ENCODE data around the gene NANOS3. TPM values are rescaled to one million over a fixed set of nuclear protein-coding genes. Genes with fewer than 3 reads are reported as not detected.

NANOS3 gene
- total RNA-seq, 1 donor from 2014 or later: not detected

DNA sequence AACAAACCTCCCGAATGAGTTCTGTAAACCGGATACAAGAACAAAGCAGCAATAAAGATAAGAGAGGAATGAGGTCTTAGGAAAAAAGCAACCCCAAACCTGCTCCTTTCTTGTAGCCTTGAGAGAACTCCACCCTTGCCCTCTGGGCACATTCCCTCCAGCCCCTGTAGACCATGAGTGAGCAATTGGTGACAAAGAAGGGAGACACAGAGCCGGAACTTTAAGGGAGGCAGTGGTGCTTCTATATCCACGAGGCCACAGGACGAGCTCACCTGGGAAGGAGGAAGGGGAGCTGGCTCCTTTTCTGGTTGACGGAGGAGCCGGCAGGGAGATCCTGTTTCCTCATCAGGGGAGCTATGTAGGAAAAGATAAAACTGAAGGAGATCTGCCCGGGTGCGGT is 15.9 kb downstream of the NANOS3 start:
- no peak overlapping the region for H3K4me3 ChIP-seq (ENCODE audit: low read depth, low read length)
- TF ChIP-seq, protein P1, sequence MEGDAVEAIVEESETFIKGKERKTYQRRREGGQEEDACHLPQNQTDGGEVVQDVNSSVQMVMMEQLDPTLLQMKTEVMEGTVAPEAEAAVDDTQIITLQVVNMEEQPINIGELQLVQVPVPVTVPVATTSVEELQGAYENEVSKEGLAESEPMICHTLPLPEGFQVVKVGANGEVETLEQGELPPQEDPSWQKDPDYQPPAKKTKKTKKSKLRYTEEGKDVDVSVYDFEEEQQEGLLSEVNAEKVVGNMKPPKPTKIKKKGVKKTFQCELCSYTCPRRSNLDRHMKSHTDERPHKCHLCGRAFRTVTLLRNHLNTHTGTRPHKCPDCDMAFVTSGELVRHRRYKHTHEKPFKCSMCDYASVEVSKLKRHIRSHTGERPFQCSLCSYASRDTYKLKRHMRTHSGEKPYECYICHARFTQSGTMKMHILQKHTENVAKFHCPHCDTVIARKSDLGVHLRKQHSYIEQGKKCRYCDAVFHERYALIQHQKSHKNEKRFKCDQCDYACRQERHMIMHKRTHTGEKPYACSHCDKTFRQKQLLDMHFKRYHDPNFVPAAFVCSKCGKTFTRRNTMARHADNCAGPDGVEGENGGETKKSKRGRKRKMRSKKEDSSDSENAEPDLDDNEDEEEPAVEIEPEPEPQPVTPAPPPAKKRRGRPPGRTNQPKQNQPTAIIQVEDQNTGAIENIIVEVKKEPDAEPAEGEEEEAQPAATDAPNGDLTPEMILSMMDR (conservative IDR thresholded peaks at IDR 0.05; ENCODE audit: low read depth, low read length): no peak
- no peak for DNase-seq (ENCODE audit: low read depth)

DNA sequence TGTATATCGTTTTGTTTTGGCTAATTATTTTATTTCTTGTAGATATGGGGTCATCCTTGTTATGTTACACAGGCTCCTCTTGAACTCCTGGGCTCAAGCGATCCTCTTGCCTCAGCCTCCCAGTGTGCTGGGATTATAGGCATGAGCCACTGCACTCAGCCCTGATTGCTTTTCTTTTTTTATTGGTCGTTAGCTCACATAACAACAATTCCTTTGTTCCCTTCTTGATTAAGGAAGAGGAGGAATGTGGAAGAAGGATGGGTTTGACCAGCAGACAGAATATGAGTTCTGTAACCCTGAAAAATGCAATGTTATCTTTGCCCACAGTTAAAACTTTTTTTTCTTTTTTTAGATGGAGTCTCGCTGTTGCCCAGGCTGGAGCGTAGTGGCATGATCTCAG is 17.6 kb downstream of the NANOS3 start:
- TF ChIP-seq, protein P1 (conservative IDR thresholded peaks at IDR 0.05; ENCODE audit: low read depth, low read length): no peak
- no peak for DNase-seq (ENCODE audit: low read depth)
- no peak overlapping the region for H3K4me3 ChIP-seq (ENCODE audit: low read depth, low read length)

DNA sequence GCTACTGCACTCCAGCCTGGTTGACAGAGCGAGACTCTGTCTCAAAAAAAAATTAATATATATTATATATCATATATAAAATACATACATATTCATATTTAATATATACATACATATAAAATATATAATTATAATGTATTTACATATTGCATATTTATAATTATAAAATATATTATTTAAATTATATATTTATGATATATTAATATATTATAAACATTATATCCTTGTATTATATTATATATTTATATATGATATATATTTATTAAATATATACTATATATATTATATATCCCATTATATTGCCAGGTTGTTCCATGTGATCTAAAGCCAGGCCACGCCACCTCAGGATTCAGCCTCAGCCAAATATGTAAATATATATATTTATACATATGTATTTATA is 19.3 kb downstream of the NANOS3 start:
- H3K4me3 ChIP-seq (ENCODE audit: low read depth, low read length): no peak overlapping the region
- TF ChIP-seq, protein P1 (conservative IDR thresholded peaks at IDR 0.05; ENCODE audit: low read depth, low read length): no peak
- no peak for DNase-seq (ENCODE audit: low read depth)

DNA sequence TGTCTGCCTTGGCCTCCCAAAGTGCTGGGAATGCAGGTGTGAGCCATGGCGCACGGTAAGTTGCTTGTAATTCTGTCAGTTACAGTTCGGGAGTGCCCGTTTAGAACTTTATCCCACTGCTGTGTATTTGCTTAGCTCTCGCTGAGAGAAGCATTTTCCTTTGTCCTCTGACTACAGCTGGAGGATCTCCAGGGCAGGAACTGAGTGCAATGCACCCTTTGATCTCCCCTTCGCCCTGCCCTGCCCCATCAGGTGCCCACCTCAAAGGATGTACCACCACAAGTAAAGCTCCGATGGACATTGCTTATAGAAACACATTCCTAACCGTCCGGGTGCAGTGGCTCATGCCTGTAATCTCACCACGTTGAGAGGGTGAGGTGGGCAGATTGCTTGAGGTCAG is 22.5 kb downstream of the NANOS3 start:
- no peak for DNase-seq (ENCODE audit: low read depth)
- TF ChIP-seq, protein P1 (conservative IDR thresholded peaks at IDR 0.05; ENCODE audit: low read depth, low read length): no peak
- no peak overlapping the region for H3K4me3 ChIP-seq (ENCODE audit: low read depth, low read length)

DNA sequence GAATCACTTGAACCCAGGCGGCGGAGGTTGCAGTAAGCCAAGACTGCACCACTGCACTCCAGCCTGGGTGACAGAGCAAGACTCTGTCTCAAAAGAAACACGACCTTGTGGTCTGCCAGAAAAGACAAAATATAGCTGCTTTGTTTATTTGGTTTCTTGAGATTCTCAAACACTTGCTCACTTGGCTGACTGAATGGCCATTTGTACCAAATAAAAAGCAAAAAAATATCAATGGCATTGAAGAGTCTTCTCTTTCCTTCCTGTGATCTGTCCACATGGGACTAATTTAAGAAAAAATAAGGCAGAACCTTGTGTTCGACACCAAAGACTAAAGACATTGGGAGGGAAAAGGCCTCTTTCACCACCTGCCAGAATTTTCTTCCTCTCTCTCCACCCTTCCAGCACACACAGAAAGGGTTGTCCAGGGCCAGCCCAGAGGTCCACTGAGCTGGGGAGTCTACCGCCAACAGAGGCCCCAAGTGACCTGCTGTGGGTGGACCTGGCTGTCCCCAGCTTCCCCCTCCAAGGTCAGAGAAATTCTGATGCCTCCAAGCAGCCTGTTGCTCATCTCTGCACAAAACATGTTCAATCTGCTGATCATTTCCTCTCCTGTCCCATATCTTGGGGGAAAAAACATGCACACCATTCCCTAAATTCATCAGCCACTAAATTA is 23.1 kb downstream of the NANOS3 start:
- no peak for DNase-seq (ENCODE audit: low read depth)
- no peak overlapping the region for H3K4me3 ChIP-seq (ENCODE audit: low read depth, low read length)
- TF ChIP-seq, protein P1 (conservative IDR thresholded peaks at IDR 0.05; ENCODE audit: low read depth, low read length): no peak

DNA sequence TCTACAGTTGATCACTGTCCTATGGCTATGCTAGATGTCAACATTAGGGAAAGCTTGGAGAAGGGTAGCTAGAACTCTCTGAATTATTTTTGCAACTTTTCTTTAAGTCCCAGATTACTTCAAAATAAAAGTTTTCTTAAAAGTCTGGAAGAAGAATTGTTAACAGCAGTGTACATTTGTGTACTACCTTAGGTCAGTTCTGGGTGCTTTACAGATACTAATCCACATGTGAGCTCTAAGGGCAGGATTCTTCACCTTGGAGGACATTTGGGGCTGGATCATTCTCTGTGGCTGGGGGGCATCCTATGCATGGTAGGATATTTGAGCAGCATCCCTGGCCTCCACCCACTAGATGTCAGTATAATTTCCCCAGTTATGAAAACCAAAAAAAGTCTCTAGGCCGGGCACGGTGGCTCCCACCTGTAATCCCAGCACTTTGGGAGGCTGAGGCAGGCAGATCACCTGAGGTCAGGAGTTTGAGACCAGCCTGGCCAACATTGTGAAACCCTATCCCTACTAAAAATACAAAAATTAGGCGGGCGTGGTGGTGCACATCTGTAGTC is 26.1 kb downstream of the NANOS3 start:
- no peak overlapping the region for H3K4me3 ChIP-seq (ENCODE audit: low read depth, low read length)
- TF ChIP-seq, protein P1 (conservative IDR thresholded peaks at IDR 0.05; ENCODE audit: low read depth, low read length): peak; percentile 56
- DNase-seq (ENCODE audit: low read depth): no peak
